ENCODE data around the gene ABCC6. TPM values are rescaled to one million over a fixed set of nuclear protein-coding genes. Genes with fewer than 3 reads are reported as not detected.

Gene ABCC6
- total and polyA plus RNA-seq, 2 of the 4 experiments (the other 2 are of a cell fraction) = 0.36 to 1.3 TPM

DNA sequence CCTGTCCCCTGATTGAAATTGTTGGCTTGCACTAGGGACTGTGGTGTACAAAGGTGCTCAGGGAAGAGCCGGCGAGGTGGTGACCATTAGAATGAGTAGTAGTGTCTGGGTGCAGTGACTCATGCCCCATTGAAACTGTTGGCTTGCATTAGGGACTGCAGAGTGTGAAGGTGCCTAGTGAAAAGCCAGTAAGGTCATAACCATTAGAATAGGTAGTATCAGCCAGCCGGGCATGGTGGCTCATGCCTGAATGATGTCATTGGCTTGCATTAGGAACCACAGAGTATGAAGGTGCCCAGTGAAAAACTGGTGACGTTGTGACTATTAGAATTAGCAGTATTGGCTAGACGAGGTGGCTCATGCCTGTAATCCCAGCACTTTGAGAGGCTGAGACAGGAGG, 78.9 kb downstream of the ABCC6 start:
- Histone ChIP-seq H3K27ac (ENCODE audit: insufficient read depth, low read length) (no peak overlapping the region), H3K4me1 (ENCODE audit: control insufficient read depth, insufficient read depth, low read length) (no peaks in the 10 kb centered on the region; the same call in 1 of the 2 replicates), H3K4ac (ENCODE audit: low read depth, low read length) (no peak overlapping the region), H2BK20ac (ENCODE audit: low read depth, low read length) (no peak overlapping the region), H4K8ac (ENCODE audit: low read depth in 2 of 2, low read length in 2 of 2) (no peak overlapping the region), H3K23ac (ENCODE audit: low read depth, low read length) (no peak overlapping the region), H2BK120ac (ENCODE audit: low read depth, low read length) (no peak overlapping the region), H3K36me3 (ENCODE audit: control insufficient read depth, insufficient read depth, low read length) (peaks cover 78% of the 10 kb centered on the region), H3K9ac (ENCODE audit: low read depth, low read length) (no peak overlapping the region), H2AFZ (replicated peaks; ENCODE audit: low read length, poor library complexity) (no peak overlapping the region), H3K27me3 (ENCODE audit: control insufficient read depth, insufficient read depth, low read length) (no peaks in the 10 kb centered on the region), H3K18ac (ENCODE audit: low read depth, low read length) (no peak overlapping the region), H2AK9ac (replicated peaks; ENCODE audit: low read depth, low read length, poor library complexity) (no peak overlapping the region), H3K14ac (replicated peaks; ENCODE audit: low read depth, low read length) (no peak overlapping the region), H3K9me1 (ENCODE audit: insufficient read depth, low read length) (peaks cover 14% of the 10 kb centered on the region), H3K56ac (ENCODE audit: extremely low read depth, insufficient read depth, low read length) (no peak overlapping the region), H4K91ac (ENCODE audit: insufficient read depth, low read depth, low read length) (no peak overlapping the region), H4K5ac (ENCODE audit: low read depth, low read length) (no peak overlapping the region), H4K20me1 (ENCODE audit: insufficient read depth, low read length) (peaks cover 52% of the 10 kb centered on the region), H2BK5ac (ENCODE audit: low read depth, low read length, poor library complexity, severe bottlenecking) (no peak overlapping the region), H3K79me1 (ENCODE audit: low read depth in 1 of 2, low read length in 2 of 2) (peaks cover 5 to 47% of the 10 kb centered on the region in 2 experiments), H3K4me3 (ENCODE audit: insufficient read depth, low read depth, low read length) (no peak overlapping the region), H3K9me3 (ENCODE audit: control insufficient read depth, insufficient read depth, low read length) (no peaks in the 10 kb centered on the region), H2AK5ac (ENCODE audit: low read depth, low read length) (no peak overlapping the region), H3K4me2 (ENCODE audit: low read depth, low read length) (no peak overlapping the region), H2BK15ac (ENCODE audit: low read depth, low read length) (no peak overlapping the region)
- ChIA-PET CTCF (no interaction called here), POLR2A (ENCODE audit: unreplicated experiment) (no interaction called here)
- BruUV-seq (replicated peaks) = no TSS peak
- TF ChIP-seq RFX5 (IDR thresholded peaks at IDR 0.05; ENCODE audit: low read depth, low read length) (no peak), FOS (IDR thresholded peaks at IDR 0.05; ENCODE audit: low read depth, low read length) (no peak)
- intact Hi-C loops (cut with micrococcal nuclease) = no loop called here
- WGBS, 2 experiments (ENCODE audit: extremely low coverage in 2 of 2, insufficient read length in 1 of 2) = 87% methylated on average over 3 of the region's 5 CpGs; no CpG with 5 or more reads in 1 of the 2 experiments
- in situ Hi-C loops (cut with MboI; ENCODE audit: low sequenced_read_pairs) = no loop called here
- DNase-seq (no peak), ATAC-seq (ENCODE audit: low read depth) (no peak)
- dilution Hi-C loops (cut with HindIII; ENCODE audit: low sequenced_read_pairs, unreplicated experiment) = no loop called here

Data from IMR-90 (cell line).